ENCODE results near the gene TRIP6.

GRCh38 chr7:100824499-100825214 is 42.5 kb upstream of the TRIP6 start:
- TF ChIP-seq, protein P1, sequence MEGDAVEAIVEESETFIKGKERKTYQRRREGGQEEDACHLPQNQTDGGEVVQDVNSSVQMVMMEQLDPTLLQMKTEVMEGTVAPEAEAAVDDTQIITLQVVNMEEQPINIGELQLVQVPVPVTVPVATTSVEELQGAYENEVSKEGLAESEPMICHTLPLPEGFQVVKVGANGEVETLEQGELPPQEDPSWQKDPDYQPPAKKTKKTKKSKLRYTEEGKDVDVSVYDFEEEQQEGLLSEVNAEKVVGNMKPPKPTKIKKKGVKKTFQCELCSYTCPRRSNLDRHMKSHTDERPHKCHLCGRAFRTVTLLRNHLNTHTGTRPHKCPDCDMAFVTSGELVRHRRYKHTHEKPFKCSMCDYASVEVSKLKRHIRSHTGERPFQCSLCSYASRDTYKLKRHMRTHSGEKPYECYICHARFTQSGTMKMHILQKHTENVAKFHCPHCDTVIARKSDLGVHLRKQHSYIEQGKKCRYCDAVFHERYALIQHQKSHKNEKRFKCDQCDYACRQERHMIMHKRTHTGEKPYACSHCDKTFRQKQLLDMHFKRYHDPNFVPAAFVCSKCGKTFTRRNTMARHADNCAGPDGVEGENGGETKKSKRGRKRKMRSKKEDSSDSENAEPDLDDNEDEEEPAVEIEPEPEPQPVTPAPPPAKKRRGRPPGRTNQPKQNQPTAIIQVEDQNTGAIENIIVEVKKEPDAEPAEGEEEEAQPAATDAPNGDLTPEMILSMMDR (tag by site-specific recombination; IDR thresholded peaks at IDR 0.05): no peak
- no peak for TF ChIP-seq ZNF174 (tag by site-specific recombination; IDR thresholded peaks at IDR 0.05)
- TF ChIP-seq, protein P2, sequence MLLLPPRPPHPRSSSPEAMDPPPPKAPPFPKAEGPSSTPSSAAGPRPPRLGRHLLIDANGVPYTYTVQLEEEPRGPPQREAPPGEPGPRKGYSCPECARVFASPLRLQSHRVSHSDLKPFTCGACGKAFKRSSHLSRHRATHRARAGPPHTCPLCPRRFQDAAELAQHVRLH (tag by site-specific recombination; IDR thresholded peaks at IDR 0.05): no peak
- TF ChIP-seq ZNF561 (tag by site-specific recombination; IDR thresholded peaks at IDR 0.05; ENCODE audit: borderline replicate concordance): no peak
- no peak for TF ChIP-seq ZNF169 (tag by site-specific recombination; IDR thresholded peaks at IDR 0.05)
- no peak for TF ChIP-seq KLF9 (tag by site-specific recombination; IDR thresholded peaks at IDR 0.05; ENCODE audit: low read depth)
- TF ChIP-seq ZNF366 (tag by site-specific recombination; conservative IDR thresholded peaks at IDR 0.05): no peak
- TF ChIP-seq ZNF792 (tag by site-specific recombination; IDR thresholded peaks at IDR 0.05): no peak
- no peak for TF ChIP-seq ZNF23 (tag by site-specific recombination; IDR thresholded peaks at IDR 0.05; ENCODE audit: borderline replicate concordance)
- TF ChIP-seq, protein P3, sequence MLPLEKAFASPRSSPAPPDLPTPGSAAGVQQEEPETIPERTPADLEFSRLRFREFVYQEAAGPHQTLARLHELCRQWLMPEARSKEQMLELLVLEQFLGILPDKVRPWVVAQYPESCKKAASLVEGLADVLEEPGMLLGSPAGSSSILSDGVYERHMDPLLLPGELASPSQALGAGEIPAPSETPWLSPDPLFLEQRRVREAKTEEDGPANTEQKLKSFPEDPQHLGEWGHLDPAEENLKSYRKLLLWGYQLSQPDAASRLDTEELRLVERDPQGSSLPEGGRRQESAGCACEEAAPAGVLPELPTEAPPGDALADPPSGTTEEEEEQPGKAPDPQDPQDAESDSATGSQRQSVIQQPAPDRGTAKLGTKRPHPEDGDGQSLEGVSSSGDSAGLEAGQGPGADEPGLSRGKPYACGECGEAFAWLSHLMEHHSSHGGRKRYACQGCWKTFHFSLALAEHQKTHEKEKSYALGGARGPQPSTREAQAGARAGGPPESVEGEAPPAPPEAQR (tag by site-specific recombination; IDR thresholded peaks at IDR 0.05): no peak
- no peak for TF ChIP-seq REST (tag by site-specific recombination; IDR thresholded peaks at IDR 0.05)
